Natural killer cell treated with Interleukin-12 subunit alpha and Interleukin-12 subunit beta and Interleukin-15 and Interleukin-18, amount 100 ng/mL, for 72 hours (primary cell): ENCODE data around the gene ZAP70. TPM values are rescaled to one million over a fixed set of nuclear protein-coding genes. Genes with fewer than 3 reads are reported as not detected.
A peak's percentile ranks its signal among the peaks of the same experiment; 100 is the strongest.
"Not testable (repeated sequence)": the region's sequence is repeated elsewhere in the genome, so short reads cannot be mapped to it uniquely, and the experiment has no call there.

Experiments used
- ATAC-seq, 2 donors: fragments of 150-1000 bp; cut with Tn5 transposase in 1 of 2; sonication (Bioruptor Pico), chemical (Tn5 transposase) in 1 of 2; 2 replicates each; pipeline ENCODE4 v1.10.0; 2021
- DNase-seq: peaks from one replicate; pipeline ENCODE4 v3.0.0; 2022; ENCODE audit warnings: low spot score
- H3K27ac Mint-ChIP-seq, 2 donors: 1 replicate in 1 of 2; 2 replicates in 1 of 2; pipeline ENCODE4 v1.8.0; 2022; ENCODE audit warnings: mixed read lengths in 2 of 2, mild to moderate bottlenecking in 1 of 2, moderate library complexity in 1 of 2
- H3K27me3 Mint-ChIP-seq, 2 donors: 1 replicate in 1 of 2; 2 replicates in 1 of 2; pipeline ENCODE4 v1.8.0; 2022; ENCODE audit warnings: mixed read lengths in 2 of 2
- H3K36me3 Mint-ChIP-seq: one replicate; pipeline ENCODE4 v1.8.0; 2022; ENCODE audit warnings: mixed read lengths
- H3K4me1 Mint-ChIP-seq, 2 donors: 1 replicate in 1 of 2; 2 replicates in 1 of 2; pipeline ENCODE4 v1.8.0; 2022; ENCODE audit warnings: low read depth in 2 of 2, mixed read lengths in 2 of 2, mild to moderate bottlenecking in 1 of 2
- H3K4me3 Mint-ChIP-seq: one replicate; pipeline ENCODE4 v1.8.0; 2022; ENCODE audit warnings: mixed read lengths
- H3K9me3 Mint-ChIP-seq: 2 replicates; pipeline ENCODE4 v1.8.0; 2022; ENCODE audit warnings: mixed read lengths
- total RNA-seq, 2 donors: library from RNA; stranded (reverse); gene quantifications; one replicate each; pipeline ENCODE4 v1.2.3, GENCODE V29; 2022

Gene ZAP70
- total RNA-seq, result 100 to 1,000 TPM in 1 of 2 donors, 10 to 100 TPM in 1; 97.4 to 191 TPM

GRCh38 chr2:97713296-97714083 lies at the start of gene ZAP70:
TSS of gene ZAP70 (plus strand) at chr2:97713576. CDS start at chr2:97724037, 10,461 bp downstream.
- no peaks in the 10 kb centered on the region for H3K36me3 Mint-ChIP-seq
- H3K9me3 Mint-ChIP-seq, result no peaks in the 10 kb centered on the region
- H3K27me3 Mint-ChIP-seq, result no peaks in the 10 kb centered on the region
- peak within 1 kb of the TSS; percentile 98 to 99 for H3K27ac Mint-ChIP-seq
- DNase-seq (peak; percentile 81), ATAC-seq (peak; percentile 73 to 74)
- peak within 1 kb of the TSS; percentile 87 for H3K4me3 Mint-ChIP-seq
- peaks cover 63 to 69% of the 10 kb centered on the region in 2 donors for H3K4me1 Mint-ChIP-seq

GRCh38 chr2:97663626-97663961 lies 49.8 kb upstream of the ZAP70 start:
- no peaks in the 10 kb centered on the region for H3K36me3 Mint-ChIP-seq
- ATAC-seq, result no peak
- H3K27ac Mint-ChIP-seq, result peak overlapping the region; percentile 96 to 97
- peak overlapping the region; percentile 95 for H3K4me3 Mint-ChIP-seq
- H3K4me1 Mint-ChIP-seq, result peaks cover 21 to 26% of the 10 kb centered on the region in 2 donors
- no peaks in the 10 kb centered on the region for H3K27me3 Mint-ChIP-seq
- no peak for DNase-seq
- H3K9me3 Mint-ChIP-seq, result no peaks in the 10 kb centered on the region

- peak; percentile 91 to 94 for ATAC-seq
- H3K9me3 Mint-ChIP-seq, result no peaks in the 10 kb centered on the region
- DNase-seq, result peak; percentile 99
- peaks cover 21 to 26% of the 10 kb centered on the region in 2 donors for H3K4me1 Mint-ChIP-seq
- H3K4me3 Mint-ChIP-seq, result peak within 1 kb of the TSS; percentile 95
- no peaks in the 10 kb centered on the region for H3K27me3 Mint-ChIP-seq
- peak within 1 kb of the TSS; percentile 96 to 97 for H3K27ac Mint-ChIP-seq
- no peaks in the 10 kb centered on the region for H3K36me3 Mint-ChIP-seq
These were observed 49.3 kb upstream of the ZAP70 start, which contains the start of gene ACTR1B for GRCh38 chr2:97663962-97664635. TSS of gene ACTR1B (minus strand) at chr2:97664044. CDS start at chr2:97663890, 154 bp downstream.

- ATAC-seq, result no peak
- no peaks in the 10 kb centered on the region for H3K9me3 Mint-ChIP-seq
- H3K36me3 Mint-ChIP-seq, result no peaks in the 10 kb centered on the region
- peak overlapping the region; percentile 91 to 96 for H3K27ac Mint-ChIP-seq
- DNase-seq, result no peak
- no peaks in the 10 kb centered on the region for H3K27me3 Mint-ChIP-seq
- H3K4me3 Mint-ChIP-seq, result peak overlapping the region; percentile 95
- H3K4me1 Mint-ChIP-seq, result peaks cover 21 to 26% of the 10 kb centered on the region in 2 donors
These were observed 48.8 kb upstream of the ZAP70 start for GRCh38 chr2:97664636-97664970.

GRCh38 chr2:97669448-97669847 lies 43.9 kb upstream of the ZAP70 start, which contains the start of gene C2orf92:
TSS of gene C2orf92 (plus strand) at chr2:97669713. CDS start at chr2:97669789, 76 bp downstream.
- peaks cover 11 to 18% of the 10 kb centered on the region in 2 donors for H3K4me1 Mint-ChIP-seq
- no peak within 1 kb of the TSS for H3K4me3 Mint-ChIP-seq
- H3K9me3 Mint-ChIP-seq, result no peaks in the 10 kb centered on the region
- H3K27me3 Mint-ChIP-seq, result no peaks in the 10 kb centered on the region
- DNase-seq (no peak), ATAC-seq (no peak)
- no peak within 1 kb of the TSS for H3K27ac Mint-ChIP-seq
- H3K36me3 Mint-ChIP-seq, result no peaks in the 10 kb centered on the region

- no peak for DNase-seq
- Mint-ChIP-seq H3K9me3 (no peaks in the 10 kb centered on the region), H3K27ac (no peak overlapping the region), H3K36me3 (no peaks in the 10 kb centered on the region), H3K27me3 (peaks cover 0 to 2% of the 10 kb centered on the region in 2 donors), H3K4me3 (no peak overlapping the region), H3K4me1 (peaks cover 11 to 14% of the 10 kb centered on the region in 2 donors)
- no peak for ATAC-seq
These were observed 42.9 kb upstream of the ZAP70 start for GRCh38 chr2:97670471-97670870.

- H3K4me1 Mint-ChIP-seq, result peaks cover 11 to 14% of the 10 kb centered on the region in 2 donors
- ATAC-seq (no peak), DNase-seq (no peak)
- H3K27me3 Mint-ChIP-seq, result peaks cover 0 to 2% of the 10 kb centered on the region in 2 donors
- H3K27ac Mint-ChIP-seq, result no peak overlapping the region
- no peaks in the 10 kb centered on the region for H3K36me3 Mint-ChIP-seq
- no peak overlapping the region for H3K4me3 Mint-ChIP-seq
- H3K9me3 Mint-ChIP-seq, result no peaks in the 10 kb centered on the region
These were observed 41.9 kb upstream of the ZAP70 start for GRCh38 chr2:97671526-97671925.

GRCh38 chr2:97672606-97673140 lies 40.7 kb upstream of the ZAP70 start:
- H3K4me3 Mint-ChIP-seq, H3K27me3 Mint-ChIP-seq, H3K36me3 Mint-ChIP-seq, H3K9me3 Mint-ChIP-seq, ATAC-seq, DNase-seq: not testable (repeated sequence)
- Mint-ChIP-seq H3K4me1 (peaks cover 11 to 14% of the 10 kb centered on the region in 2 donors), H3K27ac (peak overlapping the region in 1 of 2 donors; percentile 76)

GRCh38 chr2:97673182-97673914 lies 40.0 kb upstream of the ZAP70 start:
- peak overlapping the region in 1 of 2 donors; percentile 76 for H3K27ac Mint-ChIP-seq
- H3K36me3 Mint-ChIP-seq, result no peaks in the 10 kb centered on the region
- ATAC-seq, result peak; percentile 29 to 60
- no peak overlapping the region for H3K4me3 Mint-ChIP-seq
- H3K4me1 Mint-ChIP-seq, result peaks cover 11 to 14% of the 10 kb centered on the region in 2 donors
- no peak for DNase-seq
- H3K9me3 Mint-ChIP-seq, result no peaks in the 10 kb centered on the region
- peaks cover 0 to 2% of the 10 kb centered on the region in 2 donors for H3K27me3 Mint-ChIP-seq

GRCh38 chr2:97673915-97674283 lies 39.5 kb upstream of the ZAP70 start:
- Mint-ChIP-seq H3K36me3 (no peaks in the 10 kb centered on the region), H3K4me1 (peaks cover 11 to 14% of the 10 kb centered on the region in 2 donors), H3K27ac (peak overlapping the region in 1 of 2 donors; percentile 76), H3K9me3 (no peaks in the 10 kb centered on the region), H3K27me3 (peaks cover 0 to 2% of the 10 kb centered on the region in 2 donors), H3K4me3 (no peak overlapping the region)
- ATAC-seq (peak; percentile 38 to 79), DNase-seq (no peak)

GRCh38 chr2:97675430-97676113 lies 37.8 kb upstream of the ZAP70 start:
- Mint-ChIP-seq H3K4me1 (peaks cover 11 to 14% of the 10 kb centered on the region in 2 donors), H3K9me3 (no peaks in the 10 kb centered on the region), H3K4me3 (no peak overlapping the region), H3K27me3 (peaks cover 0 to 2% of the 10 kb centered on the region in 2 donors), H3K36me3 (no peaks in the 10 kb centered on the region), H3K27ac (no peak overlapping the region)
- DNase-seq (no peak), ATAC-seq (no peak)

GRCh38 chr2:97676620-97677019 lies 36.8 kb upstream of the ZAP70 start:
- H3K36me3 Mint-ChIP-seq, result no peaks in the 10 kb centered on the region
- H3K27ac Mint-ChIP-seq, result no peak overlapping the region
- H3K4me1 Mint-ChIP-seq, result peaks cover 11 to 14% of the 10 kb centered on the region in 2 donors
- no peak for ATAC-seq
- DNase-seq, result no peak
- peaks cover 0 to 2% of the 10 kb centered on the region in 2 donors for H3K27me3 Mint-ChIP-seq
- no peaks in the 10 kb centered on the region for H3K9me3 Mint-ChIP-seq
- H3K4me3 Mint-ChIP-seq, result no peak overlapping the region

- Mint-ChIP-seq H3K27me3 (peaks cover 0 to 2% of the 10 kb centered on the region in 2 donors), H3K27ac (no peak overlapping the region), H3K9me3 (no peaks in the 10 kb centered on the region), H3K4me1 (peaks cover 11 to 14% of the 10 kb centered on the region in 2 donors), H3K4me3 (no peak overlapping the region), H3K36me3 (no peaks in the 10 kb centered on the region)
- DNase-seq, result no peak
- ATAC-seq, result no peak
These were observed 35.9 kb upstream of the ZAP70 start for GRCh38 chr2:97677480-97677879.
